GM21526 (cell line): Measurements from ENCODE around the gene TRMT11.
"Not testable (repeated sequence)": the region's sequence is repeated elsewhere in the genome, so short reads cannot be mapped to it uniquely, and the experiment has no call there.

Experiments
- ATAC-seq: cut with Tn5 transposase; IDR thresholded peaks from one replicate; pipeline ENCODE4 v1.9.1; 2021; ENCODE audit warnings: moderate library complexity; ENCODE audit not compliant: unreplicated experiment, low FRiP score

TRMT11 gene

DNA sequence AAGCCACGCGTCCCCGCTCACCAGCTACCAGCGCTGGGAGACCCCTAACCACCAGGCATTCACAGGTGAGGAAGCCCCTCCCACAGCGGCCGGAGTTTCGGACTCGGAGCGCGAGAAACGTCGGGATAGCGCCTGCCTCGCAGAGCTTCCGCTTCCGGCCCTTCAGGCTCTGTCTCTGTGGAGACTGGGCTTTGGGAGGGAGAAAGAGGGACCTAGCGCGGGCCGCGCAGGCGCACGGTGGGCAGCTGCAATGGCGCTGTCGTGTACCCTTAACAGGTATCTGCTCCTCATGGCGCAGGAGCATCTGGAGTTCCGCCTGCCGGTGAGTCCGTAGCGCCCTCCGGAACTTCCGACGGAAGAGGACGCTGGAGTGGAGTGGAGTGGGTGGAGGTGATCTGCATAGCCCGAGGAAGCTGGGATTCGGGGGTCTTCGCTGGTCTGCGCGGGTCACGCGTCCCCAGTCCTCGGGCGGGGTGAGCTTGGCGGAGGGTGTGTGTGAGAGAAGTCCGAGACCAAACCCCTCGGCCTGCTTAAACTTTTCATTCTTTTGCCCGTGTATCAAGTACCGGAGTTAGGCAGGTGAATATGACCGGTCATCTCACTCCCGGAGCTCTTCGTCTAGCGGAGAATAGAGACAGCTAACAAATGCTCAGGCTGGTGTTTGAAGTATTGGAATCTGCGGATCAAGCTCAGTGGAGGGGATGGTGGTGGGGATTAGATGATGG is at the start of gene TRMT11:
Gene TRMT11 (plus strand): TSS at position 240 of the 725 bp plus-strand sequence. CDS start 11 bp downstream, at position 251.
- peak; percentile 97 for ATAC-seq

DNA sequence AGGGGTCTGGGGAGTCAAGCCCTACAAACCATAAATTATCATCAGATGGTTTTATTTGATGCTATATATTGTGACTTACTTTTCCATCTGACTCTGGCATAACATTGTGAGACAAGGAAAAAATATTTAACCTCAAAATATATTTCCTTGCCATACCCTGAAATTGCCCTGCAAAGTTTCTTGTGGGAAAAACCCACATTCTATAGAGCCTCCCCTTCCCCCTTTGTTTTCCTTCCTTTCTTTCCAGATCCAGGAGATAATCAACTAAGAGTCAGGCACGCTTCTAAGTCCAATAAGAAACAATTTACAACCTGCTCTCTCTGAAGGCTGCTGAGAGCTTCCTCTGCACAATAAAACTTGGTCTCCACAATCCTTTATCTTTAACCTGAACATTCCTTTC is 47.3 kb upstream of the TRMT11 start:
- ATAC-seq, result no peak

DNA sequence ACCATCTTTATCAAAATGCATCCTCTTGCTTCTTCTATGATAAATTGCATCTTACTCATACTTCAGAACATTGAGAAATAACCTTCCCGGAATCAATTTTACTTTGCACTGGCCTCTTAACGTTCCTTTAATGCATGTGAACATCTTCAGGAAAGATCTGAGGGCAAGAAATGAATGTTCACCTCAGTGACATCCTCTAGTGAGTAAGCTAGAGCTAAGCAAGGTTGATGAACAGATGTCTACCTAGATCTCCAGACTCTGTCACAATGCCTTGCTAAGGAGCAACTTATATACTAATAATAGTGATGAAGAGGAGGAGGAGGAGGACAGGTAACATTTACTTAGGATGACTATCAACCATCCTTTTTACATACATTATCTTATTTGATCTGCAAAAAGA is 46.5 kb upstream of the TRMT11 start:
- ATAC-seq, result no peak

DNA sequence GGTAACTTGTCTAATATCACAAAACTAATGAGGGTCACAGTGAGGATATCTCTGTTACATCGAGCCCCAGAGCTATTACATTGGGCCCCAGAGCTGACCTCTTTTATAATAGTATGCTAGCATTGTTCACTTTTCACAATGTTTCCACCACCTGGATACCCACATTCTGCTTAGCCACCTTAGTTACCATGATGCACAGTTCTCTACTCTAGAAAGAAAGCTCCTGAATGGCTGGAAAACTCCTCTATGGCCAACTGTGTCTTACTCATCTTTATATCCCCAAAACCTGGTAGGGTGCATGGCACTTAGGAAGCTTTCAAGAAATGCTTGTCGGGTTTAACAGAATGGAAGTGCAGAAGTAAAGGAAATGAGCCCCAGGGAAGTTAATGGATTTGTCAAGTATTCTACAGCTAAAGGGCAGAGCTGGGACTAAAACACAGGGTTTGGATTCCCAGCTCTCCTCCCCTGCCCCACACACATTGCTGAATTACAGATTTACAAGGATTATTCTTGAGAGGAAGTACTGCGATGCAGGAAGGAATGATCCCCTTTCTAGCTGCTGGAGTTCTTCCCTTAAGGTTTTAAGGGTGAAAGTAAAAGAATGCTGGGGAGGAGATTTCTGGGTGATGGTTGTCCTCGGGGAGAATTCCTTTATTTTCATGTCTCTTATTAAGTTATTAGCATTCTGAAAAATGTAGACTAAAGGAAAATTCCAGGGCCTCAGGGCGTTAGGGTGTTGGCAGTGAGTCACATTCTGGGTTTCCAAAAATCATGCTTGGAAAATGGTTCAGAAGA is 45.9 kb upstream of the TRMT11 start:
- ATAC-seq, result no peak

DNA sequence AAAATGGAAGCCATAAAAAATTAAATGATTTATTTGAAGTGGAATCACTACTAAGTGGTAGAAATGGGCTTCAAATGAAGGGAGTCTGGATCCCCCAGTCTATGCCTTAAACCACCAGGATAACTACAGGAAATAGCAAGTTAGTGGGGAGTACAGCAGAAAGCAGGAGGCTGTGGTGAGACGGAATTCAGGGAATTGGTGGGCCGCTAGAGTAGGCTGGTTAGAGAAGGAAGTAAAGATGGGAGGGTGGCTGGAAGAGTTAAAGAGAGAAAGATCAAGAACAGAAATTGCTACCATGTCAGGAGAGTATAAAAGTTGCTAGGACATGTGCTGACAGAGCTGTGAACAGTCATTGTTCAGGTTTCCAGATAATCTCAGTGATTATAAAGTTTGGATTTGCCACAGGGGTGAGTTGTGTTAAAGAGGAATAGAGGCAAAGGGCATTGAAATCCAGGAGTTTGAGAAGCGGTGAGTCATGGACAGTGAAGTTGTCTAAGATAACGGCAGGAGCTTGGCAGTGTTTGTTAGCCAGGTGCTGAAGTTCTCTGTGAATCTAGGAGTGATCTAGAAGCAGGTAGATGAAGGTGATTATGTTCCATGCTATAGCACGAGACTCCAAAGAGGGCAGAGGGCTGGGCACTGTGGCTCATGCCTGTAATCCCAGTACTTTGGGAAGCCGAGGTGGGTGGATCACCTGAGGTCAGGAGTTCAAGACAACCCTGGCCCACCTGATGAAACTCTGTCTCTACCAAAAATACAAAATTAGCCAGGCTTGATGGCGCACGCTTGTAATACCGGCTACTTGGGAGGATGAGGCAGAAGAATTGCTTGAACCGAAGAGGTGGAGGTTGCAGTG is 43.4 kb upstream of the TRMT11 start:
- ATAC-seq, result no peak

DNA sequence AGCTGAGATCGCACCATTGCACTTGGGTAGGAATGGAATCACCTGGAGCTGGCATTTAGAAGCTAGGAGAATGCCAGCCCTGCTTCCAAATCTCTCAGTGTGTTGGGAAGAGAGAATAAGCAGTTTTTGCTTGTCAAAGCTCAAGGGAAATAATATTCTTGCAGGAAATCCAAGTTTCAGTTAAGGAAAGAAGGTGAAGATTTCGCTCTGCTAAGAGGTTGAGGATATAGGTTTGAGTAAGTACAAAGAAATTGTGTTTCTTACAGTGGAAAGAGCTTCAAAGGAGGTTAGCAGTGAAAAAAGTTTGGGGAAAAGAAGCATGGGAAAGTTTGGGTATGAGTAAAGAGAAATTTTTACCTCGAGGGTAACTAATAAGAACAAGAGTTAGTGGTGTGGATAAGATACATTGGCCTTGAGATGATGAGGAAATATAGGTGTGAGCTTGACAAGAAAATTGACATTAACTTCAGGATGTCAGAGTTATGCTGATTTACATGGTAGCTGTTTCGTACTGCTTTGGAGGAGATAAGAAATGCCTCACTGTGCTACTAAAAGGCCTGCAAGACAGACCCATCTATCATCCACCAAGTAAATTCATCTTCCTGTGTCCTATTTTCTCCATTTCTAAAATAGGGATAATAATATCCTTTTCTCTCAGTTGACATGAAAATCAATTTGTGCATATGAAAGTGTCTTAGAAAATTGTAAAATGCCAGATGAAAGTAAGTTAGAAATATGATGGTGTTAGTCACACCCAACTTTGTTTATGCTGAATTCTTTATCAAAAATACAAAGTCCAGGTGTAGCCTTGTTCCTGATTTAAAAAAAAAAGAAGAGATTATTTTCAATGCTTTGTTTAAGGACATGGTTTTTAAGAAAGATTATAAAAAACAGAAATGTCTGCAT is 42.6 kb upstream of the TRMT11 start:
- ATAC-seq, result no peak

DNA sequence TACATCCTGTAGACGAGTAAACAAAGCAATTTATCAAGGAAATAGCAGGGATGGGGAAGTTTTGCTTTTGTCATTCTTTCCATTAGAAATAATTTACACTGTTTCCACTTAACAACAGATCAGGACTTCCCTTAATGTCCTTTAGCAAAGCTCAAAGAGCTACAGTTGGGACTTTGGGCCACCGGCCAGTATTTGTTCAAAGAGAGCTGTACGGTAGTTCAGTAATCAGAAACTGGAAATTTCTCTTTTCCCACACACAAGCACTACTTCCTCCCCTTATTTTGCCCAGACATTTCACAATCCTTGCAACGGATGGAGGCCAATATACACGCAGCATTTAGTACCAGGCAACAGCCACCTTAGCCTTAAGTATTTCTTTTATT is 41.9 kb upstream of the TRMT11 start:
- no peak for ATAC-seq

DNA sequence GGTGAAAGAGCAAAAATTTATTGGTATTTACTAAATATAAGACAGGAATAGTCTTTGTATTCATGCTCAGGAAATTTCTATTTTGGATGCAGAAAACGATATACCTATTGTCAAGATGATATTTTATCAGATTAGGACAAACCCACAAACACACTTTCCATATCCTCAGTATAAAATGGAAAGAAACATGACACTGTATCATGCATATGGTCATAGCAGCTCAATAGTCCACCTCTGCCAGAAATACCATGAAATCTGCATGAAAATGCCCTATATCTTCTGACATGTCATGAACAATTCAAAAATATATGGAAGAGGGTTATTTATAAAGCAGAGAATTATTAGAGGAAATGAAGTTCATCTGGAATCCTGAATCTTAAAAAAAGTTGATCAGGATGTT is 41.4 kb upstream of the TRMT11 start:
- ATAC-seq, result no peak

DNA sequence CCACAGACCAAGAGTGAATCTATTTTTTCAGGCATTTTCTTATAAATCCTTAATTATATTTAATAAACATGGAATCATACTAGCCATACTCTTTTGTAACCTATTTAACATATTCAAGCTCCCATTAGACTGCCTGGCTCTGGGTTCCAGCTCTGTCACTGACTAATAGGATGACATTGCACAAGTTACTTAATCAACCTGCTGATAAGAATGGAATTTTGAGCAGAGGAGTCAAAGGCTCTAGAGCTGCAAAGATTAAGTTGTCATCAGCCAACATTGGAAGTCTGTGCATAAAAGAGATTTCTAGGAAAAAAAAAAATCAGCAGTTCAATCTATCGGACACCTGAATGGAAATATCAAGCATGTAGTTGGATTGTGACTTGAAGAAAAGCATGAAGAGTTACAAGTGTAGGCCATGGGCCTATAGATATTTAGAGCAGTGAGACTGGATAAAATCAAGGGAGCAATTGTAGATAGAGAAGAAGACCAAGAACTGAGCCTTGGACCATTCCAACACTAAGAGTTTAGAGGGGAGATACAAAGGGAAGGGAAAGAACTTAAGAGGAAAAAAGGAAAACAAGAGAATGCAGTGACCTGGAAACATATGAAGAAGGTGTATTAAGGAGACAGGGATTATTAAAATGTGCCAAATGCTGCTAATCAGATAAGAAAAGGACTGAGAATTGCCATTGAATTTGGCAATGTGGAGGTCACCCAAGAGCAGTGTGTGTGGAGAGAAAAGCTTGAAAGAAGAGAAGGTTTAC is 40.8 kb upstream of the TRMT11 start:
- ATAC-seq, result no peak

DNA sequence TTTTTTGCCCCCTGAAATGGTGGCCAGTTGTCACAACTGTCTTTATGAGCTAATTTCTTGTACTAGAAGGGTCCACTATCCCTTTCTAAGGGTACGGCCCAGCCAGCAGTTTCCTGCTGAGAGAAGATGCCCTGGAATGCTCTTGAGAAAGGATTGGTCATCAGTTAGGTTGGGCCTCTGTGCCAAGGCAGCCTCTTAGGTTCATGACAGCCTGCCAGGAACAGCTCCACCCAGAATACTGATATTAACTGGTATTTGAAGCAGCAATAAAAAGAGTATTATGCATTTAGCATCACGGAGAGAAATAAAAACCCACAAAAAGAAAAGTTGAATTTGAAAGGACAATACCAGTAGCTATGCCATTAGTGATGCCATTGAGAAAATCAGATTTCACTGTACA is 38.7 kb upstream of the TRMT11 start:
- ATAC-seq, result no peak

DNA sequence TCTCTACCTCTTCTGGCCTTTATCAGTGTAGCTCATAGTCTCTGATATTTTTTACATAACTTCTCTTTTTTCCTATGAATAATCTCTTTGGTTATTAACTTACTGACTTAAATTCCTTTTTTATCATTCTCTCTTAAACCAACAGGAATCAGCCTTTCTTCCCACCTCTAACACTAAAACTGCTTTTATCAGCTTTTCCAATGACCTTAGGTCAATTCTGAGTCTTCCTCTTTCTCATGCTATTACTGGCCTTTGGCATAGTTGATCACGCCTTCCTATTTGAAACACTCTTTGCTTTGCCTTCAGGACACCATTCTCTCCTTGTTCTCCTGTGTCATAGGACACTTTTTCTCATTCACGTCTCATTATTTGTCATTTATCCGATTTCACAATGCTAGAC is 37.9 kb upstream of the TRMT11 start:
- no peak for ATAC-seq

DNA sequence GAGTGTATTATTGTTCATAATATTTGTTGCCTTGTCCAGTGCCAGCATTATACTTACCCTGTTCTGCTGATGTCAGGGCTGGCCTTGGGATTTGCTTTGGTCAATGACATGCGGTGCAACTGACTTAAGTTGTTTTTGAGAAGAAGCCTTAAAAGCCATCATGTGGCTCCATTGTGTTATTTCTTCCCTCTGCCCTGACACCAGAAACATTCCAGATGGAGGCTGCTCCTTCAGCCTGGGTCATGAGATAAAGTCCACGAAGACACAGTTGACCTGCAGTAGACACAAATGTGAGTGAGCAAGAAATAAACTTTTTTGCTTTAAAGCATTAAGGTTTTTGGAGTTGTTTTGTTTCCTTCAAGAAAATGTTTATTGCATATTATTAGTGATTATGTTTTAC is 37.3 kb upstream of the TRMT11 start:
- ATAC-seq, result no peak

DNA sequence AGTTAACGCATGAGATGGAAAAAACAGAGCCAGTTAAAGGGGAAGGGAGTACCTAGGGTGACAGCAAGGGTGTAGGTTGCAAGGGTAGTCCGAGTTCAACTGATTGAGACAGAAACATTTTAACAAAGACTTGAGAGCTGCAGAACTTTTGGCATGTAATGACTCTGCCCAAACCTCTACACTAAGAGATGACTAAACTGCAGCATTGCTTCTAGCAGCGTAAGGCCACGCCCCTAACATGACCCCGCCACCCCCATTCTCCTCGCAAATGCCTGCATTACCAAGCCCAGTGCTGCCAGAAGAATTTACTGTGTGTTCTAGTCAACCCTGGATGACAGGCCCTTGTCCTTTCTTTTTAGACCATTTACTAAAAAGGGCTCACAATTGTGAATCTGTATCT is 36.0 kb upstream of the TRMT11 start:
- no peak for ATAC-seq

DNA sequence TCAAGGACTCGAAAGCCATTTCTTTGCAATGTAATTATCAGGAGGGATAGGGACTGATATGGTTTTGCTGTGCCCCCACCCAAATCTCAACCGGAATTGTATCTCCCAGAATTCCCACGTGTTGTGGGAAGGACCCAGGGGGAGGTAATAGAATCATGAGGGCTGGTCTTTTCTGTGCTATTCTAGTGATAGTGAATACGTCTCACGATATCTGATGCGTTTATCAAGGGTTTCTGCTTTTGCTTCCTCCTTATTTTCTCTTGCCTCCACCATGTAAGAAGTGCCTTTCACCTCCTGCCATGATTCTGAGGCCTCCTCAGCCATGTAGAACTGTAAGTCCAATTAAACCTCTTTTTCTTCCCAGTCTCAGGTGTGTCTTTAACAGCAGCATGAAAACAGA is 35.6 kb upstream of the TRMT11 start:
- not testable (repeated sequence) for ATAC-seq

DNA sequence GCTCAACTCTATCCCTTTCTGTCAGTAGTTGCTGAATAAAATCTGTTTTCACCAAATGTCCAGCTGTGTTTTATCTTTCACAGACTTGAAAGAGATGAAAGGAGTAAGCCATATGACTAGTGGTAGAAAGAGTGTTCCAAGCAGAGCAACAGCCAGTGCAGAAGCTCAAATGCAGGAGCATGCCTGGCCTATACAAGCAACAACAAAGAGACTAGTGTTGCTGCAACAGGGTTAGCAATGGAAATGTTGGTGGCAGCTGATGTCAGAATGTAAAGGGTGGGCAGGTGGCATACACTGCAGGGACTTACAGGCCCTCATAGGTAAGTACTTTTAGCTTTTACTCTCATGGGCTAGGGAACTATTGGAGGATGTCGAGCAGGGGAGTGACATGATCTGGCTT is 35.0 kb upstream of the TRMT11 start:
- ATAC-seq, result no peak

DNA sequence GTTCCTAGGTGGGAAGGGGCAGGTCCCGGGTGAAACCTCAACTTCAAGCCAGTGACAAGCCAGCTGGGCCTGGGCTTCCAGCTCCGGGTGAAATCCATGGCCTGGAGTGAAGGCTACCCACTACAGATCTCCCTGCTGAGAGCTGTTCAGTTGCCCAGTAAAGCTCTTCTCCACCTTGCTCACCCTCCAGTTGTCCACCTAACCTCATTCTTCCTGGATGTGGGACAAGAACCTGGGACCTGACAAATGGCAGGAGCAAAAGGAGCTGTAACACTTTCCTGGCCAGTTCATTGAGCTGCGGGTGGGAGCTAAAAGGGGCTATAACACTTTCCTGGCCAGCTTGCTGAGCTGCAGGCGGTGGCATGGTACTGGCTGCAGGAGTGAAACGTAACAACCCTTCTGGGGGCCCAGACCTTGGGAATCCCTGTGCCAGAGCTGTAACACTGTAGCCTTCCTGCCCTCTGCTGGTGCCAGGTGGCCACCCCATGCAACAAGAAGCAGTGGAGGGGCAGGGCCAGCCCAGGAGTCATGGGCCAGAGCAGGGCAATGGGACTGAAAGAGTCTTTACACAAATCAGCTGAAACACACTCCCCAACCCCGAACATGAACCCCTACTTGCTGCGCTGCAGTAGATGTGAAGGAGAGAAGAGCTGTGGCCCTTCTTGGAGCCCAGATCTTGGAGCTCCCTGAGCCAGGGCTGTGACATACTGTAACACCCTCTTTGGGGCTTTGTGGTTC is 33.4 kb upstream of the TRMT11 start:
- no peak for ATAC-seq

DNA sequence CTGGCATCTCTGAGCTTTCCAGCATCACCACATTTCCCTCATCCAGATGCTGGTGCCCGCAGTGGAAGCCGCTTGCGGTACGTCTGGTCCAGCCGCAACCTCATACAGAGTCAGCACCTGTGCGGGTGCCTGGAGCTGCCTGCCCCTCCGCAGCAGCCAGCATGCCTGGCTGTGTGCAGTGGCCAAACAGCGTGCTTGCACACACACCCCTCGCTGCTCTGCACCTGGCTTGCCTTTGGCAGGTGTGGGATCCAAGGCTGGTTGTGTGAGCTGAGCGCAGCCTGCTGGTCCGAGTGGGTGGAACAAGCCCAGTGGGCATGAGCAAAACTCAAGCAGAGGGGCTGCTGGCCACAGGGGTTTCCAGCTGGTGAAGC is 32.9 kb upstream of the TRMT11 start:
- ATAC-seq, result no peak

DNA sequence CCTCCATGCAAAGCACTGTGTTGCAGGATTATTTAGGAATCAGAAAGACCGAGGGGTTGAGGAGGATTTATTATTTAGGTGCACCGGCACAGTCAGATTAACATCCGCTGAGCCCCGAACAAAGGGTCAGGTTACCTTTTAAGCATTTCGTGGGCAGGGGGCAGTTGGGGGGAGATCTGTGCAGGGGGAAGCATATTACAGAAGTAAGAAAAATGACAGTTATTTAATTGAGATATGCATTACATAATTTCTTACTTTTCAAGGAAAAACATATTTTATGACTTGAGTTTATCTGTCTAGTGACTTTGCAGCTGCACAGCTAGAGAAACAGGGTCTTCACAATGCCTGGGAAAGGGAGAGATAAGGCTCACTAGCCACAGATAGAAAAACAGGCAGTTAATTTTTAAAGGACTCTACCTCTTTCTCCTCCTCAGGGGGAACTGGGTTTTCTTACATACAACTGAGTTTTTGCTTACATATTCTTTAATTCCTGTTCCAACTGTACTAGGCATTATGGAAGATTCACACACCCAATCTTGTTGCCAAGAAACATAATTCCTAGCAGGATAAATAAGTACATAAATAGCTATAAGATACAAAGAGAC is 31.5 kb upstream of the TRMT11 start:
- no peak for ATAC-seq
